Erythroblast (primary cell): Measurements from ENCODE around the gene NEIL1.

Experiments used
- GATA1 ChIP-seq: IDR thresholded peaks from 2 replicates; pipeline ENCODE4 v1.6.1; 2011; ENCODE audit warnings: low read depth, mild to moderate bottlenecking, control low read depth, low read length, moderate library complexity
- POLR2A ChIP-seq: IDR thresholded peaks from 2 replicates; pipeline ENCODE4 v1.6.1; 2011; ENCODE audit warnings: mild to moderate bottlenecking, low read length

DNA sequence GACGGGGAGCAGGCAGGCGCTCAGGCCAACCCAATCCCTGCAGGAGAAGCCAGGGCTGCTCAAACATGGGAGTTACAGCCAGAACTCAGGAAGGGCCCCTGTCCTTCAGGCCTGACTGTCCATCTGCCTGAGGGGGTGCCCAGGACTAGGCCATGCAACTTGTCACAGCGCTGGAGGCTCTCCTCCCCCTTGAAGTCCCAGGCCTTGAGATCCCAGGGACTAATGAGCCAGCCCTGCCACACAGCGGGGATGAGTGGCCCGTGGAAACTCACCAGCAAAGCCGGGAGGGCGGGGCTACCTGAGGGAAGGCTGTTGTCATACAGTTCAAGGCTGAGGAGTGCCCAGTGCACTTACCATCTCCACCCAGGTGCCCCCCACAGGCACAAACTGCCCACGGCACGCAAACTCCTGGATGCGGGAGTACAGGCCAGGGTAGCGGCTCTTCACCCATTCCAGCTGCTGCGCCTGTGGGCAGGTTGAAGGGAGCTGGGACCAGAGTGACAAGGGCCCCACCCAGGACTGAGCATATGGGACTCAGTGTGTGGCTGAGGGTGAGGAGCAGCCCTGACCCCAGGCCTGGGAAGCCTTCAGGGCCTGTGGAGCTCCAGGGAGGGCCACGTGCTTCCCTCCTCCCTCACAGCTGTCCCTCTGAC lies 15.3 kb downstream of the NEIL1 start:
- TF ChIP-seq POLR2A, result peak; percentile 19
- no peak for TF ChIP-seq GATA1
